GM18517 (cell line): ENCODE data around the gene BACH2.
"Not testable (repeated sequence)": the region's sequence is repeated elsewhere in the genome, so short reads cannot be mapped to it uniquely, and the experiment has no call there.

ENCODE experiments used
- ATAC-seq: cut with Tn5 transposase; IDR thresholded peaks from one replicate; pipeline ENCODE4 v1.9.1; 2021; ENCODE audit warnings: mild to moderate bottlenecking, moderate library complexity; ENCODE audit not compliant: unreplicated experiment

Gene BACH2

DNA sequence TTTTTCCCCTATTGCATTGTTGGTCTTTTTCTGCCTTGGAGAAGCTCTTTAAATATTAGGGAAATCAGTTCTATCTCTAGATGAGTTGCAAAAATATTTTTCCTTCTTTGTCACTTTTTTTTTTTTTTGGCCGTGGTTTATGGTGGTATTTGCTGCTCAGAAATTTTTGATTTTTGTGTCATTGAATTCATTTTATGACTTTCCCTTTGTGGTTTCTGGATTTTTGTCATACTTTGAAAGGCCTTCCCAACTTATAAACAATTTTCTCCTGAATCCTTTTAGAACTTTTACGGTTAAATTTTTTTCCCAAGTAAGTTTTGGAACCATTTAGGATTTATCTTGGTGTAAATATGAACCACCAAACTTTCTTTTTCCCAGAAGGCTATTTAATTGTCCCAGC is 256.7 kb downstream of the BACH2 start:
- ATAC-seq: no peak

DNA sequence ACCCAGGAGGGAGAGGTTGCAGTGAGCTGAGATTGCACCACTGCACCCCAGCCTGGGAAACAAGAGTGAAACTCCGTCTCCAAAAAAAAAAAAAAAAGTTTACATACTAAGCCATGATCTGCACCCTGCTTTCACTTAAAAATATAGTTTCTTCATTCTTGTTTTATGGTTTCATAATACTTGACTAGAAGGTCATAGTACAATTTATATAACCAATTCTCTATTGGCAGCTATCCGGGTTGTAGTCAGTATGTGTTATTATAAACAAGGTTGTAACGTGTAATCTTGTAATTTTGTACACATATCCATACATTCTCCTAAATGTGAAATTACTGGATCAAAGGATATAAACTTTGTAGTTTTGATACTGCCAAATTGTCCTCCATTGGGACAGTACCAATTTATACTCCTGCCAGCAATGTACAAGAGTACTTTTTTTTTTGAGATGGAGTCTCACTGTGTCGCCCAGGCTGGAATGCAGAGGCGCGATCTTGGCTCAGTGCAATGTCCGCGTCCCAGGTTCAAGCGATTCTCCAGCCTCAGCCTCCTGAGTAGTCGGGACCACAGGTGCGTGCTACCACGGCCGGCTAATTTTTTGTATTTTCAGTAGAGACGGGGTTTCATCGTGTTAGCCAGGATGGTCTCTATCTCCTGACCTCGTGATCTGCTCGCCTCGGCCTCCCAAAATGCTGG is 257.5 kb downstream of the BACH2 start:
- ATAC-seq: no peak

DNA sequence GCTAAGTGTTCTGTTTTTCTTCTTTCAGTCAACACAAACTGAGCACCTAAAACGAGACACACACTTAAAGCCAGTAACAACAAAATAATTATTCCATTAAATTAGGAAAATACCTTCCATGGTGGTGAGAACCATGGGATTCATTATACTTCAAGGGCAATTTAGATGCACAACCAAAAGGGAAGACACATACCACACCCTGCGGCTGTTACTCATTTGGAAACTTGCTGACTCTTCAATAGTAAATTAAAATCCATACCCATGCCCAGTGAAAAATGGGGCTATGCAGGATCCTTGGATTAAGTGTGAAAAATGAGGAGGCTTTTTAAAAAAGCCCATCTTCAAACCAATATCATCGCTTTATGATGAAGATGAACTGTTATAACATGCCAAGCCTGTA is 259.7 kb downstream of the BACH2 start:
- ATAC-seq: no peak

DNA sequence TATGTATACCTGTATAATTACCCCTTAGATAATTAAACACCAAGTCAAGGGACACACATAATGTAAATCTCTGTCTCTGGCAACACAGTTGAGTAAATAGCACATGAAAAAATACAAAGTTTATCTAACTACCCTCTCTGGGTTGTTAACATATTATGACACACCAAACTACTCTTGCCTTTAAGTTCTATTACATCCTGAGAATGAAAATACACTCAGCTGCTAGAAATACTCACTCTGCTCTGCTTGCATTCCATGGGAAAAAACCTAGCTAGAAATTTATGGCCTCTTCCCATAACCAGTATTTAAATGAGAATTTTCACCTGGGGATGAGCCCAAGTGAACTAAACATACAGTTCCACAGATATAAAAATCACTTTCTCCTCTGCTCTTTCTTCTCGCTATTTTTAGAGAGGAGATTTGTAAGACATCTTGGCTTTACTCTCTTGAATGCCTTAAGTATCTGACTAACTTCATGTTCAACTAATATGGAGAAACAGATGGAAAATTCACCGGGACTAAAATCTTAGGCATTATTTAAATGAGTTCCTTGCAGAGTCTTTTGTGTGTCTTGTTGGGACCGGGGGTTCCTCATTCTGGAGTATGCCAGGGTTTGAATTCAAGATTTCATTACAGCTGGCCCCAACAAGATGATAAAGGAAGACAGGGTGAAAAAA is 261.5 kb downstream of the BACH2 start:
- no peak for ATAC-seq

DNA sequence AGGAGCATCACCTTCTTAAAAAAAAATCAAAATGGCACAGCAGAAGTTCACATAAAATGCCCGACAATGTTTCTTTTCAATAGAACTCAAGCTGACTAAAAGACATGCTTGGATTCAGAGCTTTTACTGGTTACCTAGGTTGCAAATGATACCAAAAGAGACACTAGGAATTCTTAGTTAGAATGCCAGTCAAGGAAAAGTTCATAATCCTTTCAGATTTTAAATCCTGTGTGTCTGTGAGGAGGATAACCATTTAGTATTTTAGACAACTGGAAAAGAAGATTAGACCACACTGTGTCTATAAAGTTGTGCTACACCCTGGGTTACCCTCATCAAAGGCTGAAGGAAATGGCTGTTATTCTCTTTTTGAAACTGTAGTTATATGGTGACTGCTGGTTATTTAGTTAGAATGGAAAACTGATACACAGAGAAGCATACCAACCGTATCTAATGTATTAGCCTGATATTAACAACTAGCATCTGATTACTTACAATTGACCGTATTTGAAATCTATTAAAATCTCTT is 262.8 kb downstream of the BACH2 start:
- ATAC-seq: no peak

DNA sequence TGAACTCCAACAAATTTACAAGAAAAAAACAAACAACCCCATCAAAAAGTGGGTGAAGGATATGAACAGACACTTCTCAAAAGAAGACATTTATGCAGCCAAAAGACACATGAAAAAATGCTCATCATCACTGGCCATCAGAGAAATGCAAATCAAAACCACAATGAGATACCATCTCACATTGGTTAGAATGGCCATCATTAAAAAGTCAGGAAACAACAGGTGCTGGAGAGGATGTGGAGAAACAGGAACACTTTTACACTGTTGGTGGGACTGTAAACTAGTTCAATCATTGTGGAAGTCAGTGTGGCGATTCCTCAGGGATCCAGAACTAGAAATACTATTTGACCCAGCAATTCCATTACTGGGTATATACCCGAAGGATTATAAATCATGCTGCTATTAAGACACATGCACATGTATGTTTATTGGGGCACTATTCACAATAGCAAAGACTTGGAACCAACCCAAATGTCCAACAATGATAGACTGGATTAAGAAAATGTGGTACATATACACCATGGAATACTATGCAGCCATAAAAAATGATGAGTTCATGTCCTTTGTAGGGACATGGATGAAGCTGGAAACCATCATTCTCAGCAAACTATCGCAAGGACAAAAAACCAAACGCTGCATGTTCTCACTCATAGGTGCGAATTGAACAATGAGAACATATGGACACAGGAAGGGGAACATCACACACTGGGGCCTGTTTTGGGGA is 264.0 kb downstream of the BACH2 start:
- not testable (repeated sequence) for ATAC-seq

DNA sequence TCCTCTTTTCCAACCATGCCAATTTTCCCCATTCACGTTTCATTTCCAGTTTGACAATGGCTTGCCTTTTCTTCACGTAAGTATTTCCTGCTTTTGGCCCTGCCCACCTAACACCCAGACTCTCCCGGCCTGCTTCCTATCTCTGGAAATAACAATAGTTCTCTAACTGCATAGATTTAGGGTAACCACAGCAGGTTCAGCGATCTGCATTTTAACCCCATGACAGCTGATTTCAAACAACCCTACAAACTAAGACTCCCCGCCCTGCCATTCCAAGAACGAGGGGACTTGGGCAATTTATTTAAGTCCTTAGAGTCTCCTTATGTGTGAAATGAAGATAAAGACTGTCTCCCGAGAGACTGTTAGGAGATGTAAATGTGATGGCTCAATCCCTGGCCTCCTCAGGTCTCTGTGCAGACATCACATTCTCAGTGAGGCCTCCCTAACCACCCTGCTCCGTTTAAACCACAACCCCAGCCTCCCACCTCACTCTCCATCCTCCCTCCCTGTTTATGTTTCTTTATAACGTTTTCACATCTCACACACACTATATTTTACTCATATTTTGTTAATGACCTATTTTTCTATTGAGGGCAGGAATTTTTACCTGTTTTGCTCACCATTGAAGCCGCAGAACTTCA is 267.5 kb downstream of the BACH2 start:
- no peak for ATAC-seq

DNA sequence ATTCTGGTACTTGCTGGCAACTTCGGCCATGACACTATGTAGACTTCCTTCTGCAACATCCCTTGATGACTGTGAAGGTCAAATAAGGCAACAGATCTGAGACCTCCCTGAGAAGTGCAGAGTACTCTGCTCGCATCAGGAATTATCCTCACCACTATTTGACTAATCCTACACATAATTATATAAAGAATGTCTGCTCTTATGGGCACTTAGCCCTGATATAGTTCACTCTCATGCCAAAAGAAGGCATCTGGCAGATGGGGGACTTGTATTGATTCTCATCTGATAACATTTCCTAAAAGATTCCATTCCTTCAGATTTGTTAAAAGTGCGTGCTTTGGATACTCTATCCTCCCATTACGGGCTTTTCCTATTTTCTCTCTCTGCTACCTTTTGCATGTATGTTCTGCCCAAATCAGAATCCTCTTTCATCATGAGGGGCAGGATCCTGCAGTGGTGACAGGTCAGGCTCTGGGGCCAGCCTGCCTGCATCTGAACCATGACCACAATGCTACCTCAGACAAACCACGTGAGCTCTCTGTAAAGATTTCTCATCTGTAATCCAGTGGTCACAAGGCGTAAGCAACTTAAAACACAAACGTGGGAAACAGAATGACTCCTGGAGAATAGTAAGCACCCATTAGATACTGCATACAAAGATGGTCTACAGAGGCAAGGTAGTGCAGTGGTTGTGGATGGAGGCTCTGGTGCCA is 268.4 kb downstream of the BACH2 start:
- no peak for ATAC-seq

DNA sequence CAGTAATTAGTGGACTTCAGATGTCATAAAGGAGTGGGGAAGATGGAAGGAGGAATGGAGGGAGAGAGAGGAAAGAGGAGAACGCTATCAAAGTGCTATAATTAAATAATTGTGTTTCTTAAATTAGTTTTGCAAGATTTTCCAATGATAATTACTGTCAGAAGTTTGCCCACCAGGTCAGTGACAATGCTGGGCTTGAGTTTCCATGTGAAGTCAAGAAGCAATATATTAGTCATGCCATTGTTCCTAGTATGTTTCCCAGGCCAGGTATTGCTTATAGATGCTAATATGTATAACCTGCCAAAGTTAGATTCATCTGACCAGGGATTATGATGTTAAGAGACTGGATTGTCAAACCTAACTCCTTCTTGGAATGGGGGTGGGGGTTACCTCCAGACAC is 270.4 kb downstream of the BACH2 start:
- no peak for ATAC-seq

DNA sequence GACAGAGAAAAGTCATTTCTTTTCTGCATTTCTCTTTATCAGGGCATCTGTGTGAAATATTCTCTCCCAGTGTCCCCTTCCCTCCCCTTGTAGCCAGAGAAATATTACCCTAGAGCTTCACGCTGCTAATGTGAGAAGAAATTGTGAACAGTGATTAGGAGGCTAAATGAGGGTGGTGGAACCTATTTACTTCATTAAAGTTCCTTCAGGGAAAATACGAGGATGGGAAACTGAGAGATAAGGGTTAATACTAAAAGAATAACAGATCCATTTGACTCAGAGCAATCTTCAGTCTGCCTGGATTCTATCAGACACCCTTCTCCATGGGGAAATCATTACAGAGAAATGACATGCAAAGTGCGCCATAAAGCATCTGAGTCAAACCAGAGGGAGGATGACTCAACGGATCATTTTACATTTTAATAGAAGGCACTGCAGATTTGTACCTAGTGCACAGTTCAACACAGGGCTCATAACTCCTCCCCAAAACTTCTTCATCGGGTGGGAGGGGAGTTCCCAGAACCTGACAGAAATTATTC is 271.1 kb downstream of the BACH2 start:
- ATAC-seq: no peak

DNA sequence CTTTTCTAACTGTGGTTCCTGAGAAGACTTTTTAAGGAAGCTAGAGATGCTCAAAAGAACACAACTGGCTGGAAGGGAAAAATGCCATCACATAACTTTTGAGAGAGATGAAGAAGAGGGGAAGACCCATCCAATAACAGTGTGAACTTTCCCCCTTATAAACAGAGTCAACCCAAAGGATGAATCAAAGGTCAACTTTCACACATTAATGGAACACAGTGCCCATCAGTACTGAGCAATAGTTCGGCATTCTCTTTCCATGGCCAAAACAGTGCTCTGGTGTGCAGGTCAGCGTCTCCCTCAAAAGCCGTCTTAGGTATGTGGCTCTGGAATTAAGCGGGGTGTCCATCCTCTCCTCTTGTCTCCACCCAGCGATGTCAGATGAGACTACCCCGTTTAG is 272.0 kb downstream of the BACH2 start:
- ATAC-seq: no peak

DNA sequence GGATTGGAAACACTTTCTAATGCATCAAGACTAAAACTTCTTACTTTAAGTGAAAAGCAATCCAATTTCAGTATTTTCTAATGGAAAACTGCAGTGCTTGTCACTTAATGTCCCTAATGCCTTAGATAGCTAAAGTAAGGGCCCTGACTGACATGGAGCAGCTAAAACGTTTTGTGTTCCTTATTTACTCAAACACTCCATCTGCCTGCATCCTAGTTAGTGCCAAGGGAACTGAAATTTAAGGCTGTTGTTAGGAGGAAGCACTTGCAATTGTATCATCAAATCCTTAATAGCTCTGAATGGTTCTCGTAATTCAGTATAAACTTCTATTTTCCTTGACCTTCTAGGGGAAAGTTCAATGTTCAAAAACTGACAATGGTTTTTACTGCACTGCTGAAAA is 274.9 kb downstream of the BACH2 start:
- no peak for ATAC-seq

DNA sequence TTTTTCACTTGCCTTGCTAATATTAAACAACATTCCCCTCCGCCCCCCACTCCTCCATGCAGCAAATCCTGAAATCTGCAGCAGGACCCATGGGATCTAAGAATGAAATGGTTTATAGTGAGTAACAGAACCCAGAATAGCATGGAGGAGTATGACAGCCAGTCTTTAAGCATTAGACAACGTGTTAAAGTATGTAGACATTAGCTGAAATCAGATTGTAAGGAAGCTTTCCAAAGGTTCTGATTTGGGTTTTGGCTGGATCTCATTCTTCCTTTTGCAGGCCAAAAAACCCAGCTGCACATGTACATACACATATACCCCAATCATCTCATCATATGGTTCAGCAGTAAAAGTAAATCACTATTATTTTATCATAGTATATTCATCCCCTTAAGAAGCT is 275.9 kb downstream of the BACH2 start:
- ATAC-seq: no peak

DNA sequence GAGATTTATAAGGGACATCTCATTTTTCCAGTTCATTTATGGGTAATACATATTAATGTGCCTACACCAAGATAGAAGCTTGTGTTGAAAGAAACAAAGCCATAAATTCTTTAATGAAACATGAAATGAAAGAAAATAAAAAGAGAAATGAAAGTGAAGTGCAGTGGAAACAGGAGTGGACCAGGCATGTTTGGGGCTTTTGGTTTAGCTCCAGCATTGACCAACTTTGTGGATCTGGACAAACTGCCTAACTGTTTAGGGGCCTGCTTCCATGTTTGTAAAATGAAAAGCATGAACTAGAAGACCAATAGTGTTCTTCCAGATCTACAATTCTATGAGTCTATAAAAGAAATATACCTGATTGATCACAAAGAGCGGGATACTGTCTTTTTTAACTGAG is 277.4 kb downstream of the BACH2 start:
- no peak for ATAC-seq

DNA sequence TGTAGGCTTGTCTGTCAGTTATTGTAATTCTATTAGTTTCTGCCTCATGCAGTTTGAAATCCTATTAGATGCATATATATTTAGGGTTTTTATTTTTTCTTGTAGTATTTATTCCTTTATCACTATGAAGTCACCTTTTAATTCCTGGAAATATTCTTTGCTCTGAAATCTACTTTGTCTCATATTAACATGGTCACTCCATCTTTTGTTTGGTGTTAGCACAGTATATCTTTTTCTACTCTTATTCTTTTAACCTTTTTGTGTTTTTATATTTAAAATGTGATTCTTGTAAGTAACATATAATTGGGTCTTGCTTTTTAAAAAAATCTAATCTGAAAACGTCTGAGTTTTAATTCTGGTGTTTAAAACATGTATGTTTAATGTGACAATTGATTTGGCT is 280.8 kb downstream of the BACH2 start:
- ATAC-seq: no peak

DNA sequence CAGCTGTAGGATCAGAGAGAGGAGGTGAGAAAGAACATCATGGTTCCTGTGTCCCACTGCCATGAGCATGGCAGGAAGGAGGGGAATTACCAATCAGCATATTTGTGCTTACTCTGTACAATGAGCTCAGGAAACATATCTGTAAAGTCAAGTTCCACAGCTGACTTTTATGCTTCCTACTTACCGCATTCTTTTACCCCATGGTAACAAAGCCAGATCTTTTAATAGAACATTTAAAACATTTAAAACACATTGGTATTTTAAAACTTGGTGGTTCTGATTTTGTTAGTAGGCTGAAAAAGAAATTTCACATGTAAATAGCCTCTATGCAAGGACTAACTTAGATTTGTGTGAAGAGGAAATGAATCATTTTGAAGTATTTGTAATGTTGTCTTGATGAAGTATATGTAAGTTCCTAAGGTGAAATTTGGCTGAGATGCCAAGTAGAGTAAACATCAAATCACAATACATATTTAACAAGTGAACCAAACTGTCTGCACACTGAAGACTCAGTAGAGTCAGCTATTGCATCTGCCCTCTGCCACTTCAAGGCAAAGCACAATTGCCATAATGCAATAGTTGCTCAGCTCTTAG is 287.6 kb downstream of the BACH2 start:
- no peak for ATAC-seq

DNA sequence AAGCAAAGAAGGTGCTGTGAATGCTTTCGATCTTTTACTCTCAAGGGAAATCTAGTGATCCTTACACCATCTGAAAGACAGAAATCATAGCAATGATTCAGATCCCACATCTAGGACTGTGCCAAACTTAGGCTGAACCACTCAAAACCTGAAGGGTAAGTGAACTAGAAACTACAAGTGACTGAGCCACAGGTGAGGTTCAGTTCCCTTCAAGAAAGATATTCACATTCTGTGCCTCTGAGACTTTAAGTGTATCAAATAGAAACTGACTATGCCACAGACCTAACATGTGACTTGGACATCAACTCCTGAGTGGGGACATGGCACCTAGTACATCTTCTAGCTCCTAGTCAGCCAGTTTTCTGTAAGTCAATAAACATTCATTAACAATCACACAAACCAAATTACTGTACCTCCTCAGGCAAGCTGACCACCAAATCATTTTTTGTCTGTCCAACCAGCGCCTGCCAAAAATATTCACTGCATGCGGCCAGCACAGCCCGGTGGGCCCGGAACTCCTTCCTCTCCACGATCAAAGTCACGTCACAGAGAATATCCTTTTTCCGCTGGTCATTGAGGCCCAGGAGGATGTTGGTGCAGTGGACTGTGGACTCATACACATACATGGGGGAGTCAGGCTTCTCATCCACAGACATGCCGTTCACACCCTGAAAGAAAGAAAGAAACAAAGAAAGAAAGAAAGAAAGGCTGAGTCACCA is 288.3 kb downstream of the BACH2 start:
- ATAC-seq: no peak

DNA sequence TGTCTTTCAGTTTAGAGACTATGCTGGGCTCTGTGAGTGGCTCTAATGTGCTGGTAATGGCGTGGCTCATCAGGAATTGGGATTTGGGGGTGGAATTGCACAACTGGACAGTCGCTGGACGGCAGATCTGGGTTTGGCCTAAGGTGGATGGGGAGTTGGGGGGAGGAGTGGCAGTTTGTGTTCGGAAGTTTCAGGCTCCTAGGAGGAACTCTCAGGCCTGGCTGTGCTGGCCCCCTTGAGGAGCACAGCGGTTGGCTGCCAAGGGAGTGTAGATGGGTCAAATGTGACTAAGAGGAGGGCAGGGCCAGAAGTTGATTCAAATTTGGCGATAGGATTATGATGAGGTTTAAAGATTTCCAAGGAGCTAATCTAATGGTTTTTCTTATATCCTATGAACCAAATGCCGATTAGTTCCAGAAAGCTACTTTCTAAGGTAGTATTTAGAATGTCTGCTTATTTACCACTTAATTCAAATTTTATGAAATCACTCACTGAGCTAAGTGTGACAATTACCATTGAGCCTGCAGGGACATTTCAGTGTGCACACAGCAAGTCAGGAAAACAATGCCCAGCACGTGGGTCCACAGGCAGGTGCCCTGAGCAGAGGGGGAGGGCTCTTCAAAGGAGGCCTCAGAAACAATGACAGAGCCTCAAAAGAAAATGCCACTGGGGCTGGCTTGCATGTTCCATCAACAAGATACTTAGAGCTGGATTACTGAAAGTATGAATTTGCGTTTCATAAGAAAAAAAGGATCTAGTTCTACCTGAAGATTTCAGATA is 291.4 kb downstream of the BACH2 start:
- no peak for ATAC-seq

DNA sequence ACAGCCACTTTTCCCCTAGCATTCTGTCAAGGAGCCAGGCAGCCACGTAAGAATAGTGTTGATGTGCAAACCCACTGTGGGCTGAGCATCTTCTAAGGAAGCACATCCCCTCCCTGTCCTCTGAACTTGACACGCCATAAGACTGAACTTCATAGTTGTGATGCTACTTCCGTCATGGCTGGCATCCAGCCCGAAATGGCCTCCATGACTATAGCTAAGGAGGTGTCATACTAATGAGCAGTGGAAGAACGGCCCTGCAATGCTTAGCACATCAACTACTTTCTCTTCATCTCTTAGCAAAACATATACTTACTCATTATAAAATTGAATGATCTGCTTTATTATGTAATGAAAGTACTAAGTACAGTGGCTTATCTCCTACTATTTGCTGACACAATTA is 292.1 kb downstream of the BACH2 start:
- no peak for ATAC-seq
